Measurements from ENCODE around the gene CCDC85B.

The CCDC85B gene

DNA sequence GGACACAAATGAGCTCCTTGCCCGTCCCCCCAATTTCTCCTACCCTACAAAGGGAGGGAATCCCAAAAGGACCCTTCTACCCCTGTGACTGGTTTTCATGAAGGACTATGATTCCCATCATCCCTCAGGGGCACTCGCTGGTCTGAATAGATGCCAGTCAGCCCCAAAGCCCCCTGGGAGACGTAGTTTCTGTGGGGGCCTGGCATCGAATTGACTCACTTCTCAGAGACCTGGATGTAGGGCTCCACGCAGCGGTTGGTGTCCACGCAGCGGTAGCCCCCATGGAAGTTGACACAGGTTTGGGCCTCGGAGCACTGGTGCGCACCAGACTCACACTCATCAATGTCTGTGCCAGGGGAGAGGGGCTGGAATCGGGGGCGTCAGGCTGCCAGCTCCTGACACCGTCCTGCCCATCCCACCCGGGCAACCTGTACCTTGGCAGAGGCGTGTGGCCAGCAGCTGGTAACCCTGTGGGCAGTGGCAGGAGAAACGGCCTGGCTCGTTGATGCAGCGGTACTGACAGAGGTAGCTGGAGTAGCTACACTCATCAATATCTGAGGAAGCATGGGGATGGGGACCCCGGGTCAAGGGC lies 22.3 kb upstream of the CCDC85B start:
- DNase-seq, result peak in 19 of 51 donors; percentile 12 to 54 (median 28)

GRCh38 chr11:65868907-65869306 lies 21.6 kb upstream of the CCDC85B start:
- DNase-seq, result no peak

DNA sequence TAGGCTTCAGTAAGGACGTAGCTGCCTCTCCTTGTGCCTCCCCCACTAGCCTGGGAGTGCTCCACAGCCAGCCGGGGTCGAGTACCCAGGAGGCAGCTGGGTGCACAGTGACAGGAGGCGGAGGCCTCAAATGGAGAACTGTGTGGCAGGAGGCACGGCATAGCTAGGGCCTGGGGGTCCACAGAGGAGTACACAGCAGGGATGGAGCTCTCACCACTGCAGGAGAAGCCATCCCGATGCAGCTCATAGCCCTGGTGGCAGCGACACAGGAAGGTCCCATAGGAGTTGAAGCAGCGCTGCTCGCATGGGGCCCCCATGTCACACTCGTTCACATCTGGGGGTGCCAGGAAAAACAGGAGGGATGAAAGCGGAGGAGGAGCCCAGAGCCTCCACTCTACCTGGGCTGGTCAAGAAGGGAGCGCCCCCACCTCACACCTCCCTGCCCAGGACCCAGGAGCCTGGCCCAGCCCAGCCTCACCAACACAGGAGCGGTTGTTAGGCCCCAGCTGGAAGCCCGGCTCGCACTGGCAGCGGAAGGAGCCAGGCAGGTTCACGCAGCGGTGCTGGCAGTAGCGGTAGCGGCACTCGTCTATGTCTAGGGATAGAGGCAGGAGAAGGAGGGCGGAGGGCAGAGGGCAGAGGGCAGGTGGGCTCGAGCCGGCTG lies 20.7 kb upstream of the CCDC85B start:
- DNase-seq, result no peak

DNA sequence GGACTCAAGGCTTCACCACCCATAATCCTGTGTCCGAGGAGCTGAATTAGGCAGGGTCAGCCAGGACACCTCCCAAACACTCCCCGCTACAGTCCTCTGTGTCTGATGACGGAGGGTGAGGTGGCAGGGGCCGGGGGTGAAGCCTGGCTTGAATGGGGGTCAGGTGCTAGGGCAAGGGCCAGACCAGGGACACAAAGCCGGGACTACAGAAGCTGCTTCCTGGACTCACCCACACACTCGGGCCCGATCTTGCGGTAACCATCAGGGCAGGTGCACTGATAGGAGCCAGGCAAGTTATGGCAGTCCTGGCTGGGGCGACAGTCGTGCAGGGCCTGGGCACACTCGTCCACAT lies 20.2 kb upstream of the CCDC85B start:
- no peak for DNase-seq

GRCh38 chr11:65870706-65871681 lies 19.5 kb upstream of the CCDC85B start:
- no peak for DNase-seq

- peak in 7 of 51 donors; percentile 8 to 41 (median 25) for DNase-seq
These were observed 18.5 kb upstream of the CCDC85B start for GRCh38 chr11:65871811-65872548.

- peak in 10 of 51 donors; percentile 13 to 44 (median 26) for DNase-seq
These were observed 17.7 kb upstream of the CCDC85B start, which contains the start of gene EFEMP2 for GRCh38 chr11:65872586-65873317. Gene EFEMP2, minus strand, starts transcription at chr11:65872800. Its CDS starts 446 bp downstream, at chr11:65872354.

DNA sequence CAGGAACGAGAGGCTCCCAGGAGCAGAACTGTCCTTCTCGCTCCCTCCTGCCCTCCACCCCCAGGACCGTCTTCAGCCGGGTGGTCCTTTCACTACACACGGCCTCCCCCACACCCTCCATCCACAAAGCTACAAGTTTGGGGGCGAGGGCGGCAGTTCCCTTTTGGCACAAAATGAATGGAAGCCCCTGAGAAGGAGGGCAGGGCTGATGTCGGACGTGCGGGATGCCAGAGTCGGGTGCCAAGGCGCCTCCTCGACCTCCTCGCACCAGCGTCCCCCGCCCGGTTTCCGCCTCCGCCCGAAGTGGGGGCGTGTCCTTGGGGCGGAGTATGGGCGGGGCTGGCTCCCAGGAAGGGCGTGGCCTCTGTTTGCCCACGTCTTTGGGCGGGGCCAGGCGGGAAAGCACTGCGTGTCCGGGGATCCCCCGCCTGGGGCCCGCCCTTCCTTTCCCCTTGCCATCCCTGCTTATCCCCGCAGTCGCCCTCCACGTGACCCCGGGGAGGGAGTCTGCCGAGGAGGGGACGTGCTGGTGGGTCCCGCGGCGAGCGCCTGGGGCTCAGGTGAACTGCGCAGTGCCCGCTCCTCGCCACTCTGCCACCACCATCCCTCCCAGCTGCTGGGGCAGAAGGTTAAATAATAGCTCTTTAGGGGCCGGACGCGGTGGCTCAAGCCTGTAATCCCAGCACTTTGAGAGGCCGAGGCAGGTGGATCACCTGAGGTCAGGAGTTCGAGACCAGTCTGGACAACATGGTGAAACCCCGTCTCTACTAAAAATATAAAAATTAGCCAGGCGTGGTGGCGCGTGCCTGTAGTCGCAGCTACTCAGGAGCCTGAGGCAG lies 16.9 kb upstream of the CCDC85B start:
- DNase-seq, result peak; percentile 24 to 97 (median 86)

GRCh38 chr11:65879617-65880016 lies 10.9 kb upstream of the CCDC85B start, which contains the start of gene CTSW:
Gene CTSW, plus strand, starts transcription at chr11:65879837. Its CDS starts 18 bp downstream, at chr11:65879855.
- DNase-seq, result no peak

- no peak for DNase-seq
These were observed 10.4 kb upstream of the CCDC85B start for GRCh38 chr11:65880027-65880426.

DNA sequence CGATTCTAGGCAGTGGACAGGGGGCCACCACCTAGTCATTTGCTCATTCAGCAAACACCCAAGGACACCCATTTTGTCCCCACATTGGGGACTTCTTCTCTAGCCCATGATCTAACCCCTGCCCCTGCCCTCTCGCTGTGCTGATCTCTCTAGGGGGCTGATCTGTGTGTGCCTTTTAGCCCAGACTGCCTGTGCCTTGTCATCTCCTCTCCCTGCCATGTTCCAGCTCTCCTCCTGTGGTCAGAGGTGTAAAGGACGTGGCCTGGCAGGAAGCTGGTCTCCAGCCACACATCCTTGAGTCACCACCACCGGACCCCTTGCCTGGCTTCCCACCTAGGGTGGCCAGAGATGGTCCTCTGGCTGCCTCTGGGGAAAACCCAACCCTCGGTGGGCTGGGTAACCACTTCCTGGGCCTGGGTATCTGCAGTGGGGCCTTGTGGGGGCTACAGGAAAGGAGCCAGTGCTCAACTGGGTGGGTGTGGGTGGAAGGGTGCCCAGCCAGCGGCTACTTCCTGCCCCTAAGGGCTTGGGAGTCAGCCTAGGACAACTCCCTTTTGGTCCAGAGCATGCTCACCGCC lies 9.5 kb upstream of the CCDC85B start:
- DNase-seq, result no peak

GRCh38 chr11:65882120-65883057 lies 8.1 kb upstream of the CCDC85B start:
- no peak for DNase-seq

GRCh38 chr11:65883058-65883761 lies 7.3 kb upstream of the CCDC85B start:
- no peak for DNase-seq

DNA sequence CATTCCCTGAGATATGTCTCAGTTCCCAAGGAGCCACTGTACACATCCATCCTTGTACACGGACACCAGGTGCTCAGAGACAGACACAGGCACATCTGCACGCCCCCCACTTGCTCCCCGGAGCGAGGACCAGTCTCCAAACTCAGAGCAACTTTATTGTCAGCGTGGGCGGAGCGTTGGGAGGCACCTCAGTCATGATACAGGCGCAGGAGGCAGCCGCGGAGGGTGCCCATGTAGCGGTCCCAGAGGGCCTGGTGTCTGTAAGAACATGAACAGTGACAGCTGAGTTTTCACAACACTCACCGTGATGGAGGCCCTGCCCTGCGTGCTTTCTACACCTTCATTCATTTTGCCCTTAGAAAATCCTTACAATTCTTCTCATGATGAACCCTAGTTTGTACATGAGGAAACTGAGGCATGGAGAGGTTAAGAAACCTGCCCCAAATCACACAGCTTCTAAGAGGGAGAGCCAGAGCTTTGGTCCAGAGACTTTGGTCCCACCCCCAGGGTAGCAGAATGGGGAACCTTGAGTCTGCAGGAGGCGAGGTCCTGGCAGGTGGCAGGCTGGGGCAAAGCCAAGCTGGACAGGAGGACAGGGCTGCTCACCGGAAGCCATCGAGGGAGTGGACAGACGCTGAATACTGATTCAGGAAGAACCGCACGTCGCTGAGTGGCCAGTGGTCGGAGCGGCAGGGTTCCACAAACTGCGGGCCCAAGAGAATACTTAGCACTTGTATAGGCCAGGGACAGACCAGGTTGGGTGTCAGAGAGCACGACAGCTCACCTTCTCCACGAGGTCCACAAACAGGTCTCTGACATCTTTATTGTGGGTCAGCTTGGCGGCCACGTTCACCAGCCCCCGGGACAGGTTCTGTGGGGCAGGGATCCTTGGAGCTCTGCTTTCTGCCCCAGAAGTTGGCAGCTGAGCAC lies 6.4 kb upstream of the CCDC85B start:
- peak in 1 of 51 donors; percentile 6 for DNase-seq

GRCh38 chr11:65884716-65885092 lies 5.8 kb upstream of the CCDC85B start:
- DNase-seq, result peak in 48 of 51 donors; percentile 13 to 85 (median 56)

DNA sequence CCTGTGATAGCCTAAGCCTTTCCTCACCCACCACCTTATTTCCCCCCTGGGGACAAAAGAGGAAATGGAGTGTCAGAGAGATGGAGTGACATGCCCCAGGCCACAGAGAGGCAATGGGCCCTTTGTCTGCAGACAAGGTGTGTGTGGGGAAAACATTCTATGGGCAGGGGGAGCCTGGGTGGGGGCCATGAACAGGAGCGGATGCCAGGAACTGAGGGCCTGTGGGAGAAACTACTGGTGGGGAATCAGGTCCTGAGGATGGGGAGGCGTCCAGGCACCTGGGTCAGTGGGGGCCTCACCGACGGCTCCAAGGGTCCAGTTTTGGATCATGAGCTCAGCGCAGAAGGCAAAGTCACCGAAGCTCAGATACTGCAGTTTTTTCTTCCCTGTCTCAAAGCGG lies 5.2 kb upstream of the CCDC85B start:
- no peak for DNase-seq

All from hypothalamus (tissue), 51 donors.